KMS-11 (cell line): ENCODE results near the gene PDCD4.

ENCODE experiments used
- H2AFZ ChIP-seq: fragments of 200-600 bp; sonication (generic); 2 replicates; pipeline ENCODE4 v1.6.1; 2016; ENCODE audit warnings: antibody characterized with exemption, mixed run types, low read depth
- H3K27ac ChIP-seq: fragments of 200-600 bp; sonication (generic); 2 replicates; pipeline ENCODE4 v1.6.1; 2016; ENCODE audit warnings: mild to moderate bottlenecking, mixed run types
- H3K27me3 ChIP-seq: fragments of 200-600 bp; sonication (generic); 2 replicates; pipeline ENCODE4 v1.6.1; 2017; ENCODE audit warnings: mild to moderate bottlenecking, low read depth, mixed run types, moderate library complexity; ENCODE audit not compliant: insufficient read depth
- H3K36me3 ChIP-seq: fragments of 200-600 bp; sonication (generic); 2 replicates; pipeline ENCODE4 v1.6.1; 2017; ENCODE audit warnings: mild to moderate bottlenecking, mixed run types; ENCODE audit not compliant: insufficient read depth
- H3K4me1 ChIP-seq: fragments of 200-600 bp; sonication (generic); 2 replicates; pipeline ENCODE4 v1.6.1; 2016; ENCODE audit warnings: mild to moderate bottlenecking, low read depth, mixed run types; ENCODE audit not compliant: poor library complexity, severe bottlenecking
- H3K4me2 ChIP-seq: fragments of 200-600 bp; sonication (generic); 2 replicates; pipeline ENCODE4 v1.7.0; 2016; ENCODE audit warnings: mild to moderate bottlenecking, mixed run types
- H3K4me3 ChIP-seq: fragments of 200-600 bp; sonication (generic); IDR thresholded peaks from 2 replicates; pipeline ENCODE4 v1.6.1; 2017; ENCODE audit warnings: low read depth, low read length, mixed read lengths; ENCODE audit not compliant: insufficient read depth
- H3K79me2 ChIP-seq: fragments of 200-600 bp; sonication (generic); 2 replicates; pipeline ENCODE4 v1.6.1; 2016; ENCODE audit warnings: low read depth, mixed run types; ENCODE audit not compliant: insufficient read depth
- H3K9ac ChIP-seq: fragments of 200-600 bp; sonication (generic); 2 replicates; pipeline ENCODE4 v1.6.1; 2016; ENCODE audit warnings: mild to moderate bottlenecking, mixed run types
- H4K20me1 ChIP-seq: fragments of 200-600 bp; sonication (generic); 2 replicates; pipeline ENCODE4 v1.6.1; 2016; ENCODE audit warnings: mild to moderate bottlenecking, mixed run types; ENCODE audit not compliant: insufficient read depth
- TF ChIP-seq, protein P1 (sequence below): fragments of 200-600 bp; sonication (generic); conservative IDR thresholded peaks from 2 replicates; pipeline ENCODE4 v1.6.1; 2017; ENCODE audit warnings: low read depth, mild to moderate bottlenecking, antibody characterized with exemption, low read length, moderate library complexity, mixed read lengths

PDCD4 gene

DNA sequence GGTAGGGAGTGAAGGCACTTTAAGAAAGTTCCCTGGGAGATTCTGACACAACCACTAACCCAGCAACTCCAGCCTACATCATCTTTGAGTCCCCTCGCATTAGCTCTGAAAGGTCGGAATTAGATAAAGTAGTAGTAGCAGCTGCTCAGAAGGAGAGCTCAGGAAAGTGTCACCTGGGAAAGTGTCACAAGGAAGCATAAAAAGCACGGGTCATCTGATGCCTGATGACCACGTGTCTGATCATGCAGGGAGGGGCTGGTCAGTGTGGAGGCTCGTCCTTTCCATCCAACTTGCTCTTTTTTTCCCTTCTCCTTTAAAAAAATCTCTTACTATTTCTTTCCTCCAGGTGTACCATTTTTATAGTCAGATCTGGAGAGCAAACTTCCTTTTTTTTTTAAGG lies 47.1 kb upstream of the PDCD4 start:
- Histone ChIP-seq H3K4me2 (no peak overlapping the region), H2AFZ (no peak overlapping the region), H3K79me2 (no peaks in the 10 kb centered on the region), H3K27me3 (no peaks in the 10 kb centered on the region), H4K20me1 (no peaks in the 10 kb centered on the region), H3K9ac (no peak overlapping the region), H3K27ac (no peak overlapping the region), H3K4me1 (no peaks in the 10 kb centered on the region), H3K36me3 (no peaks in the 10 kb centered on the region), H3K4me3 (no peak overlapping the region)
- TF ChIP-seq, protein P1, sequence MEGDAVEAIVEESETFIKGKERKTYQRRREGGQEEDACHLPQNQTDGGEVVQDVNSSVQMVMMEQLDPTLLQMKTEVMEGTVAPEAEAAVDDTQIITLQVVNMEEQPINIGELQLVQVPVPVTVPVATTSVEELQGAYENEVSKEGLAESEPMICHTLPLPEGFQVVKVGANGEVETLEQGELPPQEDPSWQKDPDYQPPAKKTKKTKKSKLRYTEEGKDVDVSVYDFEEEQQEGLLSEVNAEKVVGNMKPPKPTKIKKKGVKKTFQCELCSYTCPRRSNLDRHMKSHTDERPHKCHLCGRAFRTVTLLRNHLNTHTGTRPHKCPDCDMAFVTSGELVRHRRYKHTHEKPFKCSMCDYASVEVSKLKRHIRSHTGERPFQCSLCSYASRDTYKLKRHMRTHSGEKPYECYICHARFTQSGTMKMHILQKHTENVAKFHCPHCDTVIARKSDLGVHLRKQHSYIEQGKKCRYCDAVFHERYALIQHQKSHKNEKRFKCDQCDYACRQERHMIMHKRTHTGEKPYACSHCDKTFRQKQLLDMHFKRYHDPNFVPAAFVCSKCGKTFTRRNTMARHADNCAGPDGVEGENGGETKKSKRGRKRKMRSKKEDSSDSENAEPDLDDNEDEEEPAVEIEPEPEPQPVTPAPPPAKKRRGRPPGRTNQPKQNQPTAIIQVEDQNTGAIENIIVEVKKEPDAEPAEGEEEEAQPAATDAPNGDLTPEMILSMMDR: no peak

DNA sequence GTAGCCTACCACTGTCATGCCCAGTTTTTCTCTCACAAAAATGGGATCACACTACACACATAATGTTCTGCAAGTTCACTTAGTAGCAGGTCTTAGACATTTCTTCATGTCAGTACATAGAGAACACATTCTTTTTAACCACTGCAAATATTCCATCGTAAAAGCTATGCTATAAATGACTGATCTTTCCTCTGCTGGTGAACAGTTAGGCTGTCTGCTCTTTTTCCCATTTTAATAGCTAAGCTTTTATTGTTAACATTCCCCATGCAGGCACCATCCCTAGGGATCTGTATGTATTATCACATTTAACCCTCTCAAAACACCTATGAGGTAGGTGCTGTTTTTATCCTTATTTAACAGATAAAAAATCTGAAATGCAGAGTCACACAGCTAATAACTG lies 46.2 kb upstream of the PDCD4 start:
- no peak overlapping the region for H3K9ac ChIP-seq
- H3K27me3 ChIP-seq: no peaks in the 10 kb centered on the region
- no peak overlapping the region for H3K4me2 ChIP-seq
- no peaks in the 10 kb centered on the region for H4K20me1 ChIP-seq
- no peak overlapping the region for H2AFZ ChIP-seq
- H3K4me3 ChIP-seq: no peak overlapping the region
- H3K36me3 ChIP-seq: no peaks in the 10 kb centered on the region
- H3K4me1 ChIP-seq: no peaks in the 10 kb centered on the region
- no peak overlapping the region for H3K27ac ChIP-seq
- H3K79me2 ChIP-seq: no peaks in the 10 kb centered on the region
- TF ChIP-seq, protein P1: no peak

DNA sequence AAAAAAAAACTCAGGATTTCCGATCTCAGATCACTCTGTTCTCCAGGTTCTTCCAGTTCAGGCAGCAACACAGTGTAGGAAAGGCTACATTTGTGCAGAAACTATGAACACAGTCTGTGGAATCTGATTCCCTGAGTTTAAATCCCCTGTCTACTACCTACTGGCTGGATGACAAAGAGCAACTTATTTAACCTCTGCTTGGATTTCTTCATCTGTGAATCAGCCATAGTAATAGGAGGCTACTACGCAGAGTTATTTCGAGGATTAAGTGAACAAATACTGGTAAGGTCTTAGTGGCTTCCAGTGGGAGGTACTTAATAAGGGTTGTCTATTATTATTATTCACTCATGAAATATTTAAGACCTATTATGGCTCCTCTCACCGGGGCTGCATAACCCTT lies 44.3 kb upstream of the PDCD4 start:
- no peak overlapping the region for H3K9ac ChIP-seq
- no peaks in the 10 kb centered on the region for H4K20me1 ChIP-seq
- no peaks in the 10 kb centered on the region for H3K27me3 ChIP-seq
- H3K36me3 ChIP-seq: no peaks in the 10 kb centered on the region
- H3K27ac ChIP-seq: no peak overlapping the region
- H2AFZ ChIP-seq: no peak overlapping the region
- no peak overlapping the region for H3K4me3 ChIP-seq
- no peaks in the 10 kb centered on the region for H3K79me2 ChIP-seq
- H3K4me1 ChIP-seq: no peaks in the 10 kb centered on the region
- TF ChIP-seq, protein P1: no peak
- H3K4me2 ChIP-seq: no peak overlapping the region

DNA sequence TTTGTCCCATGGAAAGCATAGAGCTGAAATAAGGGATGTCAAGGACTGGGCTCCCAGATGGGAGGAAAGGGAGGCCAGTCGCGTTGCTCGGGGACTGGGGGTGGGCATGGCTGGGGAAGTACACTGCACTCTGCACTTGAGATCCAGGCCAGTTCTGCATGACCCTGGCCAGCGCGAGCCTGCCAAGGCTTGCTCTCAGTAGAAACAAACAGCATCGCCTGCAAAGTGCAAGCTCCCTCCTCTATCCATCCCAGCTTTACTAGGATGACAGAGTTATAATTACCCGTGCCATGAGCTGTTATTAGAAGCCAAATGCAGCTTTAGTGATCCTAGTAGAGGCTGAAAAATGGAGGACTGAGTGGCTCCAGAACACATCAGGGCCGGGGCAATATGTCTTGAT lies 43.9 kb upstream of the PDCD4 start:
- Histone ChIP-seq H3K36me3 (no peaks in the 10 kb centered on the region), H4K20me1 (no peaks in the 10 kb centered on the region), H3K9ac (no peak overlapping the region), H3K4me3 (no peak overlapping the region), H3K4me2 (no peak overlapping the region), H2AFZ (no peak overlapping the region), H3K27ac (no peak overlapping the region), H3K4me1 (no peaks in the 10 kb centered on the region), H3K79me2 (no peaks in the 10 kb centered on the region), H3K27me3 (no peaks in the 10 kb centered on the region)
- TF ChIP-seq, protein P1: no peak

DNA sequence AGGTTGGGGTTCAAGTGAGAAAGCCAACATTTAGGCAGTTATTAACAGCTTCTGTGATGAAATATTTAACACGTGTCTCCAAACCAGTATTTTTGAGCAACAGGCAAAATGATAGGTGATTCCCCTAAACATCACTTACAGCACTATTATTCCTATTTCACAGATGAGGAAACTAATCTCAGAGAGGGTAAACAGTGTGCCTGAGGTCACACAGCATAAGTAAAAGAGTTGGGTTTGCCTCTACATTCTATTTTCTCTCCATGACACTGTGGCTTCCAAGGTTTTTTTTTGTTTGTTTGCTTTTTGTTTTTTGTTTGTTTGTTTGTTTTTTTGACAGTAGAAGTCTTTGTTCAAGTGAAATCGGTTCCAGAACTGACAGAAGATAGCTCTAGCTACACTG lies 43.2 kb upstream of the PDCD4 start:
- TF ChIP-seq, protein P1: no peak
- no peak overlapping the region for H3K4me2 ChIP-seq

More for the DNA sequence above, 43.2 kb upstream of the PDCD4 start:
- H3K79me2 ChIP-seq: no peaks in the 10 kb centered on the region
- H3K27ac ChIP-seq: no peak overlapping the region
- no peak overlapping the region for H2AFZ ChIP-seq
- no peaks in the 10 kb centered on the region for H4K20me1 ChIP-seq
- H3K4me1 ChIP-seq: no peaks in the 10 kb centered on the region
- H3K27me3 ChIP-seq: no peaks in the 10 kb centered on the region
- no peak overlapping the region for H3K4me3 ChIP-seq
- no peak overlapping the region for H3K9ac ChIP-seq
- no peaks in the 10 kb centered on the region for H3K36me3 ChIP-seq
